ENCODE data around the gene DNAJC28.
"Not testable (repeated sequence)": the region's sequence is repeated elsewhere in the genome, so short reads cannot be mapped to it uniquely, and the experiment has no call there.

The DNAJC28 gene

GRCh38 chr21:33477066-33477465, 14.4 kb downstream of the DNAJC28 start:
- H3K4me3 ChIP-seq (ENCODE audit: low read depth, low read length), result no peak overlapping the region
- H3K9me3 ChIP-seq (ENCODE audit: severe bottlenecking), result peaks cover 2% of the 10 kb centered on the region
- TF ChIP-seq CTCF (IDR thresholded peaks at IDR 0.05; ENCODE audit: low read depth, low read length), result no peak
- peaks cover 2% of the 10 kb centered on the region for H3K36me3 ChIP-seq
- H3K27me3 ChIP-seq (ENCODE audit: insufficient read depth, low read depth, severe bottlenecking), result no peaks in the 10 kb centered on the region
- no peak for DNase-seq
- no peak overlapping the region for H3K27ac ChIP-seq

GRCh38 chr21:33473344-33473743, 18.2 kb downstream of the DNAJC28 start:
- H3K4me3 ChIP-seq (ENCODE audit: low read depth, low read length), result no peak overlapping the region
- H3K36me3 ChIP-seq, result peaks cover 2% of the 10 kb centered on the region
- TF ChIP-seq CTCF (IDR thresholded peaks at IDR 0.05; ENCODE audit: low read depth, low read length), result no peak
- no peaks in the 10 kb centered on the region for H3K27me3 ChIP-seq (ENCODE audit: insufficient read depth, low read depth, severe bottlenecking)
- DNase-seq, result no peak
- H3K27ac ChIP-seq, result no peak overlapping the region
- peaks cover 2% of the 10 kb centered on the region for H3K9me3 ChIP-seq (ENCODE audit: severe bottlenecking)

- Histone ChIP-seq H3K36me3 (peaks cover 5% of the 10 kb centered on the region), H3K9me3 (ENCODE audit: severe bottlenecking) (peaks cover 2% of the 10 kb centered on the region), H3K27me3 (ENCODE audit: insufficient read depth, low read depth, severe bottlenecking) (no peaks in the 10 kb centered on the region), H3K4me3 (ENCODE audit: low read depth, low read length) (no peak overlapping the region), H3K27ac (peak overlapping the region; percentile 74)
- no peak for DNase-seq
- TF ChIP-seq CTCF (IDR thresholded peaks at IDR 0.05; ENCODE audit: low read depth, low read length), result no peak
Observed at GRCh38 chr21:33470701-33471100, 20.8 kb downstream of the DNAJC28 start.

- not testable (repeated sequence) for H3K27ac ChIP-seq; H3K9me3 ChIP-seq (ENCODE audit: severe bottlenecking); H3K27me3 ChIP-seq (ENCODE audit: insufficient read depth, low read depth, severe bottlenecking); H3K36me3 ChIP-seq; H3K4me3 ChIP-seq (ENCODE audit: low read depth, low read length); DNase-seq
Observed at GRCh38 chr21:33469183-33469582, 22.3 kb downstream of the DNAJC28 start.

GRCh38 chr21:33461538-33462250, 29.8 kb downstream of the DNAJC28 start:
- no peak for TF ChIP-seq CTCF (IDR thresholded peaks at IDR 0.05; ENCODE audit: low read depth, low read length)
- Histone ChIP-seq H3K27ac (no peak overlapping the region), H3K27me3 (ENCODE audit: insufficient read depth, low read depth, severe bottlenecking) (no peaks in the 10 kb centered on the region), H3K36me3 (peaks cover 14% of the 10 kb centered on the region), H3K9me3 (ENCODE audit: severe bottlenecking) (no peaks in the 10 kb centered on the region), H3K4me3 (ENCODE audit: low read depth, low read length) (no peak overlapping the region)
- no peak for DNase-seq

- Histone ChIP-seq H3K27ac (no peak overlapping the region), H3K36me3 (peaks cover 9% of the 10 kb centered on the region), H3K9me3 (ENCODE audit: severe bottlenecking) (no peaks in the 10 kb centered on the region), H3K27me3 (ENCODE audit: insufficient read depth, low read depth, severe bottlenecking) (no peaks in the 10 kb centered on the region), H3K4me3 (ENCODE audit: low read depth, low read length) (no peak overlapping the region)
- no peak for DNase-seq
- no peak for TF ChIP-seq CTCF (IDR thresholded peaks at IDR 0.05; ENCODE audit: low read depth, low read length)
Observed at GRCh38 chr21:33458861-33459260, 32.7 kb downstream of the DNAJC28 start.
